ENCODE measurements around the gene ENPP3. TPM values are rescaled to one million over a fixed set of nuclear protein-coding genes. Genes with fewer than 3 reads are reported as not detected.

The ENPP3 gene
- total RNA-seq, 2 experiments from 2014 or later = 1.3 to 2.3 TPM

GRCh38 chr6:131644921-131645320 is 7.8 kb downstream of the ENPP3 start:
- Histone ChIP-seq H3K4me1 (ENCODE audit: insufficient read depth, low read length, poor library complexity, severe bottlenecking) (peaks cover 6% of the 10 kb centered on the region), H3K27ac (ENCODE audit: low read depth, low read length, poor library complexity, severe bottlenecking) (no peak overlapping the region), H4K20me1 (ENCODE audit: insufficient read depth, low read length) (no peaks in the 10 kb centered on the region), H2AFZ (ENCODE audit: low read length) (no peak overlapping the region), H3K4me3 (ENCODE audit: low read depth, low read length, poor library complexity, severe bottlenecking) (no peak overlapping the region), H3K79me2 (ENCODE audit: insufficient read depth, low read depth, low read length) (no peaks in the 10 kb centered on the region), H3K36me3 (ENCODE audit: insufficient read depth, low read length) (no peaks in the 10 kb centered on the region; the same call in 1 of the 2 replicates), H3K4me2 (ENCODE audit: low read length) (no peak overlapping the region), H3K9me2 (ENCODE audit: insufficient read depth, low read length) (no peaks in the 10 kb centered on the region), H3K9me3 (ENCODE audit: low read length) (no peaks in the 10 kb centered on the region)
- ChIA-PET CTCF (ENCODE audit: unreplicated experiment) (no interaction called here), POLR2A (no interaction called here)
- TF ChIP-seq EZH2phosphoT487 (IDR thresholded peaks at IDR 0.05; ENCODE audit: borderline replicate concordance, low read depth, low read length) = no peak
- no peak for TF ChIP-seq CTCF (conservative IDR thresholded peaks at IDR 0.05; ENCODE audit: low read length)
- no TSS peak for BruUV-seq (replicated peaks)
- DNase-seq (ENCODE audit: low spot score) = no peak
- intact Hi-C loops (cut with micrococcal nuclease; ENCODE audit: unreplicated experiment) = no loop called here

GRCh38 chr6:131645846-131646245 is 8.7 kb downstream of the ENPP3 start:
- no peak for DNase-seq (ENCODE audit: low spot score)
- ChIA-PET CTCF (ENCODE audit: unreplicated experiment) (no interaction called here), POLR2A (interaction anchor here (0.7 kb wide), 1 partner anchor 583 kb away, joined by 7 read pairs; the partner anchor contains the start of gene EPB41L2)
- no peaks in the 10 kb centered on the region for H3K4me1 ChIP-seq (ENCODE audit: insufficient read depth, low read length, poor library complexity, severe bottlenecking)
- no peak for TF ChIP-seq CTCF (conservative IDR thresholded peaks at IDR 0.05; ENCODE audit: low read length)
- no peak for TF ChIP-seq EZH2phosphoT487 (IDR thresholded peaks at IDR 0.05; ENCODE audit: borderline replicate concordance, low read depth, low read length)
- intact Hi-C loops (cut with micrococcal nuclease; ENCODE audit: unreplicated experiment) = no loop called here
- BruUV-seq (replicated peaks) = no TSS peak
- no peaks in the 10 kb centered on the region for H3K79me2 ChIP-seq (ENCODE audit: insufficient read depth, low read depth, low read length)
- no peak overlapping the region for H3K4me2 ChIP-seq (ENCODE audit: low read length)
- H4K20me1 ChIP-seq (ENCODE audit: insufficient read depth, low read length) = no peaks in the 10 kb centered on the region
- no peak overlapping the region for H2AFZ ChIP-seq (ENCODE audit: low read length)
- H3K36me3 ChIP-seq (ENCODE audit: insufficient read depth, low read length) = no peaks in the 10 kb centered on the region; the same call in 1 of the 2 replicates
- no peak overlapping the region for H3K4me3 ChIP-seq (ENCODE audit: low read depth, low read length, poor library complexity, severe bottlenecking)
- H3K27ac ChIP-seq (ENCODE audit: low read depth, low read length, poor library complexity, severe bottlenecking) = no peak overlapping the region
- no peaks in the 10 kb centered on the region for H3K9me3 ChIP-seq (ENCODE audit: low read length)
- H3K9me2 ChIP-seq (ENCODE audit: insufficient read depth, low read length) = no peaks in the 10 kb centered on the region

GRCh38 chr6:131646249-131646670 is 9.2 kb downstream of the ENPP3 start:
- CTCF ChIA-PET (ENCODE audit: unreplicated experiment) = no interaction called here
- Histone ChIP-seq H3K4me2 (ENCODE audit: low read length) (no peak overlapping the region), H2AFZ (ENCODE audit: low read length) (no peak overlapping the region)

More at GRCh38 chr6:131646249-131646670, 9.2 kb downstream of the ENPP3 start:
- intact Hi-C loops (cut with micrococcal nuclease; ENCODE audit: unreplicated experiment) = no loop called here
- Histone ChIP-seq H3K9me3 (ENCODE audit: low read length) (no peaks in the 10 kb centered on the region), H3K9me2 (ENCODE audit: insufficient read depth, low read length) (no peaks in the 10 kb centered on the region), H3K79me2 (ENCODE audit: insufficient read depth, low read depth, low read length) (no peaks in the 10 kb centered on the region), H3K4me1 (ENCODE audit: insufficient read depth, low read length, poor library complexity, severe bottlenecking) (no peaks in the 10 kb centered on the region), H4K20me1 (ENCODE audit: insufficient read depth, low read length) (no peaks in the 10 kb centered on the region), H3K36me3 (ENCODE audit: insufficient read depth, low read length) (no peaks in the 10 kb centered on the region; the same call in 1 of the 2 replicates), H3K27ac (ENCODE audit: low read depth, low read length, poor library complexity, severe bottlenecking) (no peak overlapping the region), H3K4me3 (ENCODE audit: low read depth, low read length, poor library complexity, severe bottlenecking) (no peak overlapping the region)
- DNase-seq (ENCODE audit: low spot score) = no peak
- POLR2A ChIA-PET = interaction anchor here (0.6 to 0.7 kb wide), 3 partner anchors 453 to 746 kb away, joined by 3 to 7 read pairs (median 6); partner anchors contain the start of gene EPB41L2
- no peak for TF ChIP-seq EZH2phosphoT487 (IDR thresholded peaks at IDR 0.05; ENCODE audit: borderline replicate concordance, low read depth, low read length)
- BruUV-seq (replicated peaks) = no TSS peak

Measured in OCI-LY7 (cell line).